K562 (cell line): ENCODE data around the gene ZSCAN25. TPM values are rescaled to one million over a fixed set of nuclear protein-coding genes. Genes with fewer than 3 reads are reported as not detected.

Experiments
- CBFA2T2 ChIP-seq: fragments of 450-650 bp; conservative IDR thresholded peaks from 2 replicates; pipeline ENCODE4 v1.6.1; 2017; ENCODE audit warnings: mild to moderate bottlenecking
- CHCHD3 ChIP-seq: fragments of 250-450 bp; sonication (Bioruptor Pico); IDR thresholded peaks from 2 replicates; pipeline ENCODE4 v2.1.2; 2022; ENCODE audit warnings: mild to moderate bottlenecking
- FOS ChIP-seq: IDR thresholded peaks from 3 replicates; pipeline ENCODE4 v1.6.1; 2011; ENCODE audit not compliant: insufficient read length; ENCODE audit errors: extremely low read depth
- HCFC1 ChIP-seq: IDR thresholded peaks from 2 replicates; pipeline ENCODE4 v1.6.1; 2012; ENCODE audit warnings: low read depth, low read length, improper control_type of control experiment
- JUND ChIP-seq, 2 experiments: IDR thresholded peaks; 2 replicates in 1 of 2; 3 replicates in 1 of 2; pipeline ENCODE4 v1.6.1; 2011; ENCODE audit warnings: borderline replicate concordance in 2 of 2, low read depth in 2 of 2, low read length in 2 of 2, improper control_type of control experiment in 1 of 2, missing biosample characterization in 1 of 2, missing genetic modification characterization in 1 of 2, missing genetic modification reagents in 1 of 2
- RERE ChIP-seq: sonication (generic); formaldehyde crosslinking; IDR thresholded peaks from 2 replicates; pipeline ENCODE4 v1.8.0; 2023; ENCODE audit warnings: missing genetic modification reagents, mild to moderate bottlenecking, borderline replicate concordance
- RREB1 ChIP-seq: fragments of 250-450 bp; sonication (Bioruptor Pico); IDR thresholded peaks from 2 replicates; pipeline ENCODE4 v1.4.0; 2020
- SMARCA4 ChIP-seq: fragments of 450-650 bp; IDR thresholded peaks from 2 replicates; pipeline ENCODE4 v1.6.1; 2016
- ZMIZ1 ChIP-seq, 2 experiments: fragments of 150-350 bp in 1 of 2; IDR thresholded peaks; 2 replicates each; pipeline ENCODE4 v1.6.1; 2012 to 2016; ENCODE audit warnings: low read depth in 2 of 2, low read length in 2 of 2, mild to moderate bottlenecking in 1 of 2, moderate library complexity in 1 of 2
- ZNF12 ChIP-seq: sonication (generic); formaldehyde crosslinking; IDR thresholded peaks from 2 replicates; pipeline ENCODE4 v1.4.0; 2020; ENCODE audit warnings: mild to moderate bottlenecking, missing genetic modification reagents
- ZNF175 ChIP-seq: fragments of 200-800 bp; sonication (Bioruptor generic); IDR thresholded peaks from 2 replicates; pipeline ENCODE4 v1.6.1; 2016; ENCODE audit warnings: low read depth, mild to moderate bottlenecking, missing genetic modification characterization, missing compliant biosample characterization
- ZSCAN29 ChIP-seq: fragments of 450-650 bp; IDR thresholded peaks from 2 replicates; pipeline ENCODE4 v1.6.1; 2017
- polyA plus RNA-seq, 8 experiments: library from polyadenylated mRNA; depleted of rRNA in 4 of 8; stranded (reverse) in 5 of 8; unstranded in 3 of 8; fragments of >200 nt; fragmentation: Nextera tagmentation in 2 of 8; fragmentation: Illumina TruSeq in 1 of 8; extraction: Ambion mirVana in 2 of 8; extraction: Trizol in 1 of 8; gene quantifications; 2 replicates each; pipeline versions ENCODE4 v1.2.1 to v1.2.3, GENCODE V29; 2011 to 2014; ENCODE audit warnings: inconsistent platforms in 1 of 8, missing spikeins in 1 of 8
- total RNA-seq, 7 experiments: library from RNA; depleted of rRNA in 6 of 7; stranded (reverse); fragments of >200 nt in 6 of 7; fragmentation: Illumina TruSeq in 2 of 7; extraction: Trizol in 2 of 7; gene quantifications; 2 replicates each; pipeline versions ENCODE4 v1.2.1 to v1.2.3, GENCODE V29; 2011 to 2021; ENCODE audit warnings: low replicate concordance in 1 of 7

Gene ZSCAN25
- total and polyA plus RNA-seq, 9 of the 15 experiments (the other 6 are each of a cell fraction or from before 2014, with no cell fraction given) = 0.94 to 18.4 (median 12.8) TPM

GRCh38 chr7:99665312-99666012 is 48.7 kb downstream of the ZSCAN25 start (continued):
- no peak for TF ChIP-seq RERE (CRISPR knock-in tag)
- TF ChIP-seq SMARCA4 = peak; percentile 98
- TF ChIP-seq ZNF12 = no peak
- peak; percentile 23 for TF ChIP-seq FOS
- TF ChIP-seq ZNF175 = peak; percentile 69
- peak in 1 of 2 experiments; percentile 84; a peak in 2 of 4 replicates for TF ChIP-seq ZMIZ1 (IDR thresholded peaks at IDR 0.05; ENCODE audit: low read depth in 2 of 2, low read length in 2 of 2)
- peak; percentile 99 for TF ChIP-seq CBFA2T2
- TF ChIP-seq JUND (IDR thresholded peaks at IDR 0.05; ENCODE audit: borderline replicate concordance, low read depth, low read length) = peak; percentile 83
- TF ChIP-seq JUND (tag; IDR thresholded peaks at IDR 0.05; ENCODE audit: borderline replicate concordance, low read depth, low read length) = peak; percentile 87; the same call in 2 of the 3 replicates
- peak; percentile 86; the same call in 1 of the 2 replicates for TF ChIP-seq RREB1 (CRISPR knock-in tag)
- no peak for TF ChIP-seq CHCHD3 (CRISPR knock-in tag)
- no peak for TF ChIP-seq HCFC1
- TF ChIP-seq ZSCAN29 = peak; percentile 24; the same call in 1 of the 2 replicates
